Inflammatory macrophage treated with lipopolysaccharide for 4 hours (primary cell): Measurements from ENCODE around the gene ITPR2.
"Not testable (repeated sequence)": the region's sequence is repeated elsewhere in the genome, so short reads cannot be mapped to it uniquely, and the experiment has no call there.

Experiments
- DNase-seq: peaks from one replicate; pipeline ENCODE4 v3.0.0-alpha.2; 2020

The ITPR2 gene

DNA sequence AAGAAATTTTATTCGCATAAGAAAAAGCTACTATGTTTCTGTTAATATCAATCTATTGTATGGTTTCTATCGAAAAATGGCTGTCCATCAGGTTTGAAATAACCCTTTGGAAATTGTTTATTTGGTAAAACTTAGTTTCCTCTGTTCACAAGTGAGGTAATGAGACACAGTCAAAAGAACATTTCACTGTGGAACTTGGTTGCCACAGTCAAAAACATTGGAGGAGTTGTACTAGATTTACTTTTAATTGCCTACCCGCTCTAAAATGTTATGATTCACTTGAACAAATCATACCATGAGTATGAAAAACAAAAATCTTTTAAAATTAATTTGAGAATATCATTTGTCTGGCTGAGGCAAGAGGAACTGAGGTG is 46.5 kb downstream of the ITPR2 start:
- no peak for DNase-seq

DNA sequence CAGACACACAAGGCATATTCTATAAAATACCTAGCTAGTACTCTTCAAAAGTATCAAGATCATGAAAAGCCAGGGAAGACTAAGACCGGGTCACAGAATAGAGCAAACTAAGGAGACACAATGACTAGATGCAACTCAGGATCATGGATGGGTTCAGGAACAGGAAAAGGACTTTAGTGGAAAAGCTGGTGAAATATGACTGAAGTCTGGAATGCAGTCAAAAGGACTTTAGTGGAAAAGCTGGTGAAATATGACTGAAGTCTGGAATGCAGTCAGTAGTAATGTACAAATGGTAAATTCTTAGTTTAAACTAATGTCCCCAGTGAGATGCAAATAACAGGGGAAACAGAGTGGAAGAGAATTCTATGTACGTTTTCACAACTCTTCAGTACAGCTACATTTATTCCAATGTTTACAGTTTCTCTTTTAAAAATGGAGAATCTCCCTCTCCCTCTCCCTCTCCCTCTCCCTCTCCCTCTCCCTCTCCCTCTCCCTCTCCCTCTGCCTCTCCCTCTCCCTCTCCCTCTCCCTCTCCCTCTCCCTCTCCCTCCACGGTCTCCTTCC is 49.1 kb downstream of the ITPR2 start:
- DNase-seq = not testable (repeated sequence)

DNA sequence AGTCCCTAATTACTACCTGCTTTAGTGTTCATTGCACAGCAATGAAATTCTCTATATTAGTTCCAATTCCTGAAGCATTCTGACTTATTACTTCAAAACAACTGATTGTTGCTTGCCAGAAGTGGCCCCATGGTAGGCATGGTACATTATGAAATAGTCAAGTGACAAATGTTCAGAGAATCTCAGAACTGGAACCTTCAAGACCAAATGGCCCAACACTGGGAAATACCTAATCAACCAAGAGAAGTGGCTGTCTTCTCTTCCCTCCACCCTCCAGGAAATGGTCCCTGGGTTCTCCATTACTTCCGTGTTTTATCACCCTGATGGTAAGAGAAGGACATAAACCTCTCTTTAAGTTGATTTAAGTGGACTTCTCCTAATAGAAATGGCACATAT is 49.9 kb downstream of the ITPR2 start:
- peak; percentile 91 for DNase-seq

DNA sequence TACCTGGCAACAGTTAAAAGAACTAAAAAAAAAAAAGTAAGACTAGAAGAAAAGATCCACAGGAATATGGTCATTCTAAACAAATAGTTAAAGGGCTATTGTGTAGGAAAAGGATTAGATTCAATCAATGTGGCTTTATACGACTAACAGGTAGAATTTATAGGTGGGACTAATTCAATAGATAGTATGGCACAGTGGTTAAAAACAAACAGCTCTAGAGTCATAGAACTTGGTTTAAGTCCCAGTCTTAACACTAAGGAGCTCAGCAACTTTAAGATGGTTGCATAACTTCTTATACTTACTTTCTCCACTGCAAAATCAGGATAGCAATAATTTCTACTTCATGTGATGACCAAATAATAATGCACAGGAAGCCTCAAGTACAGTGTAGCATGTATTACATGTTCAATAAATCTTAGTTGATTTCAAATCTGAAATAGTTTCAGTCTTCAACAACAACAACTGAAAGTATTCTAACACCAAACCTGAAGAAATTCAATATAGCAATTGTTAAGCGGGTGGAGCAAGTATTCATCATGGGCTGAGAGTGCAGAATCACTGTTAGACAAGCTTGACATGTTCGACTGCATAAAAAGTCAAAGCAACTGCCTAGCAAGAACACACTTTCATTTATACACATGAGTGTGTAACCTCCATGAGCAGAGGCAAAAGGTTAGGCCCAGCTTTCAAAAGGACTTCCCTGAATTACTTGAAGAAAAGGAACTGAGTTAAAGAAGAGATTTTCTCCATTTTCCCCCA is 50.4 kb downstream of the ITPR2 start:
- DNase-seq = no peak

DNA sequence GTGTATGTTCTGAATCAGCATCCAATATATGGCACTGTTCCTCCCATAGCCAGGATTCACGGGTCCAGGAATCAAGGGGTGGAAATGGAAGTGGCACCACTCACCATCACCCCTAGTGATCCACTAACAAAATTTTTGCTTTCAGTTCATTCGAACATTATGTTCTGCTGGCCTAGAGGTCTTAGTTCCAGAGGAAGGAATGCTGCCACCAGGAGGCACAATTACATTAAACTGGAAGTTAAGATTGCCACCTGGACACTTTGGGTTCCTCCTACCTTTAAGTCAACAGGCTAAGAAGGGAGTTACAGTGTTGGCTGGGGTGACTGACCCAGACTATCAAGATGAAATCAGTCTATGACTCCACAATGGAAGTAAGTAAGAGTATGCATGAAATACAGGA is 52.3 kb downstream of the ITPR2 start:
- DNase-seq = not testable (repeated sequence)

DNA sequence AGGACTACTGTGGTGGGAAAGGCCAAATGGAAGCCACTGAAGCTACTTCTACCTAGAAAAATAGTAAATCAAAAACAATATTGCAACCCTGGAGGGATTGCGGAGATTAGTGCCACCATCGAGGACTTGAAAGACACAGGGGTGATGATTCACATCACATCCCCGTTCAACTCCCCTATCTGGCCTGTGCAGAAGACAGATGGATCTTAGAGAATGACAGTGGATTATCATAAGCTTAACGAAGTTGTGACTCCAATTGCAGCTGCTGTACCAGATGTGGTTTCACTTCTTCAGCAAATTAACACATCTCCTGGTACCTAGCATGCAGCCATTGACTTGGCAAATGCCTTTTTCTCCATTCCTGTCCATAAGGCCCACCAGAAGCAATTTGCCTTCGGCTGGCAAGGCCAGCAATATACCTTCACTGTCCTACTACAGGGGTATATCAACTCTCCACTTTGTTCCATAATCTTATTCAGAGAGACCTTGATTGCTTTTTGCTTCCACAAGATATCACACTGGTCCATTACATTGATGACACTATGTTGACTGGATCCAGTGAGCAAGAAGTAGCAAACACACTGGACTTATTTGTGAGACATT is 54.7 kb downstream of the ITPR2 start:
- not testable (repeated sequence) for DNase-seq

DNA sequence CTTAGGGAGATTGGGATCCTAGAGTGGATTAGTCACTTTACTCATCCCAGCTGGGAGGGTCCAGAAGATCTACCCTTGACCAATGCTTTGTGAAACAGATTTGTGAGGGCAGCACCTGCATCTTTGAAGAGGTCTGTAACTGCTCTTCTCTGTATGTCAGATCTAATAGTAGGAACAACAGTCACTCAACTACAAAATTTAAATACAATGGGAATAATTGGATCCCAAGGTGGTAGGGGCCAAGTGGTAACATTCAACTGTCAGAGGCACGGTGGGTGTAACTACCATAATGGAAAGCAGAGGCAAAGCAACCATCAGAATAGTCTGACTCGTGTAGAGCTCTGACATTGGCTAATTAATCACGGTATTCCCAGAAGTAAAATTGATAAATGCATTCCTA is 55.8 kb downstream of the ITPR2 start:
- no peak for DNase-seq

DNA sequence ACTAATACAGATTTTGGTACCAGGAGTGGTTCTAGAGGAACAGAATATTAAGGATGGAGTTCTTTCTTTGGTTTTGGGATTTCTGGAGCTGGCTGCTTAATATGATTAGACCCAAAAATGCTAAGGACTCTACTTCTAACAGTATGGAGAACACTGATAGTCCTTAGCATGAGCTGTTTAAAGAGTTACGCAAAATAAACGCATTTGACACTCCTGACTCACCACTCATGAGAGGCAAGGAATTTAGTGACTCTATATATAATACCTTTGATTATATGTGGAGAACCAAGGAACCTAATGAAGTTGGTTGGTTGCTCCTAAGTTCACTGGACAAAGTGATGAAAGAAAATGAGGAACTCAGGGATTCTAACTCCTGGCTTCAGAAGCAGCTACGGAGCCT is 57.0 kb downstream of the ITPR2 start:
- not testable (repeated sequence) for DNase-seq

DNA sequence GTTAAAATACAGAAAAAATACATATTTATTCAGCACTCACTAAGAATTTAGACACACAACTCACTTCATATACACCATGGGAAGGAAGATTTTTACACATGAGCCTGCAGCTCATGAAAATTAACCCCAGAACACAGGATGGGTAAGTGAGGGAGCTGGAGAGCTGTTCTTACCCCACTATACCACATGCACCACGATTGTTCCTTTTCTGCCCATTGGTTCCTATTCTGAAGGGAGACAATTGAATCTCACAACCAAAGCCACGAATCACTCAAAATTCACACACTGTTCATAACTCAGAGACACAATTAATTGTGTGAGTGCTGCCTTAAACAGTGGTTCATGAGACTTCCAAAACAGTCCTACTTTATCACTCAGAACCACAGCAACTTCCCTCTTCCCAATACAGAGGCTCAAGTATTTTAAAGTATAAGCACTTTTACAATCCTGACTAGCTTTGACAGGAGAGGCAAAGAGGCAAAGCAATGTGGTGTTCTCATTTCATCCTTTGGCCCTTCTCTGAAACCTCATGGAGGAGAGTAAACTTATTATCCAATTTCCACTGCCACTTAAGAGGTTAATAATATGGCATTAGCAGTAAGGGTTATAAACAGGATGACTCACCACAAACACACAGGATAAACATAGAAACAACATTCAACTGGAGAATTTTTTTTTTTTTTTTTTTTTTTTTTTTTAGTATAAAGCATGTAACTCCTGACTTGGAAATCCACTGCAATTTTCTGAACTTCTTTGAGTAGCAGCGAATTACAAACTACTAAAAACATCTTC is 59.5 kb downstream of the ITPR2 start:
- no peak for DNase-seq

DNA sequence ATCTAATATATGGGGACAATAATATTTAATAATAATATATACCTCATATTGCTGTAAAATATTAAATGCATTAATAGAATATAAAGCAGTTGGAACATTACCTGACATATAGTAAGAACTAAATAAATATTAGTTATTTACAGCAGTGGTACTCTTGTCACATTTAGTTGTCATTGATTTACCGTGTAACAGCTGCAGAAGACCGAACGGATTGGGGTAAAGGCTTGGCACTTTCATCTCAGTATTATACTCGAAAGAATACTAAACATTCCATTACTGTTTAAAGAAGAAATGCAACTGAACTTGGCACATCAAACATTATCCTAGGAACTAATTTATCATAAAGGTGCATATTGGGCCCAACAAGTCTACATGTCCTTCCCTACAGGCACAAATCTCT is 61.1 kb downstream of the ITPR2 start:
- DNase-seq = no peak

DNA sequence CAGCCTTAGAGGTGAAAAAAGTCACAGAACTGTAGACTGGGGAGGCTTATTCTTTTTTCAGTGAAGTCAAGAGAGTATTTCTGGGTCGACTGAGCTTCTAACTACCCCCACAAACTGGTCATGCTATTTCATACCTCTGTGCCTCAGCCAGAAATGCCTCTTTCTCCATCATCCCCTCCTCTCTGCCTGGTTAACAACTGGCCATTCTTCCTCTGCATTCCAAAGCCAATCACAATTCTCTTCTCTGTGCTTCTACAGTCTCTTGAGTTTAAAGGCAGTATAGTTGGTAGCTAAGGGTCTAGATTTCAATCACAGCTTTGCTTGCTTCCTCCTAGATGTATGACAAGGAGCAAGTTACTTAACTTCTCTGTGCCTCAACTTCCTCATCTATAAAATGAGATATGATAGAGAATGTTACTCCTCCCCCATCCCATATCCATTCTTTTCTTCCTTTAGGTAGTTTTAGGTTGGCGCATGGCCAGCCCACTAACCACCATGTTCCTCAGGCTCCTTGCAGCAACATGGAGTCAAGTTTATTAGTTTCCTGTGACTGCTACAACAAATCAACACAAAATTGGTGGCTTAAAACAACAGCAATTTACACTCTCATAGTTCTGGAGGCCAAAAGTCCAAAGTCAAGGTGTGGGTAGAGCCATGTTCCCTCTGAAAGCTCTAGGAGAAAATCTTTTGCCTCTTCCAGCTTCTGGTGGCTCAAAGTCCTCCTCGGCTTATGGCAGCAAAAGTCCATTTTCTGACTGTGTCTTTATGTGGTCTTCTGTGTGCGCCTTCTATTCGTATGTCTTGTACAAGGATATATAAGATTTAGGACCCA is 62.5 kb downstream of the ITPR2 start:
- DNase-seq = peak; percentile 48

DNA sequence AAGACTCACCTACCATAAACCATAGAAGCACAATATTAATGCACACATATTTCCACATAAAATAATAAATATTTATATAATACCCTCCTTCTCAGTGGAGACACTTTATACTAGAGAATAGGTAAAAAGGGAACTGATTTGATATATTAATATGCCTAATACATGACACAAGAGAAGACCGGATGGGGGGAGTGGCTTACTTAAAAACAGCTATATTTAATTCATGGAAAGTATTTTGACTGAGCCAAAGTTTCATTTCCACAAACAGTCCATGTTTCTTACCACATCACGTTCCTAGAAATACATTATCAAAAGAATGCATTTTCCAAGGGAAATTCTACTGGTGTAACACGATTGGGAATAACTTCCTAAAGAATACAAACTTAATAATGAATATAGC is 63.4 kb downstream of the ITPR2 start:
- peak; percentile 54 for DNase-seq

DNA sequence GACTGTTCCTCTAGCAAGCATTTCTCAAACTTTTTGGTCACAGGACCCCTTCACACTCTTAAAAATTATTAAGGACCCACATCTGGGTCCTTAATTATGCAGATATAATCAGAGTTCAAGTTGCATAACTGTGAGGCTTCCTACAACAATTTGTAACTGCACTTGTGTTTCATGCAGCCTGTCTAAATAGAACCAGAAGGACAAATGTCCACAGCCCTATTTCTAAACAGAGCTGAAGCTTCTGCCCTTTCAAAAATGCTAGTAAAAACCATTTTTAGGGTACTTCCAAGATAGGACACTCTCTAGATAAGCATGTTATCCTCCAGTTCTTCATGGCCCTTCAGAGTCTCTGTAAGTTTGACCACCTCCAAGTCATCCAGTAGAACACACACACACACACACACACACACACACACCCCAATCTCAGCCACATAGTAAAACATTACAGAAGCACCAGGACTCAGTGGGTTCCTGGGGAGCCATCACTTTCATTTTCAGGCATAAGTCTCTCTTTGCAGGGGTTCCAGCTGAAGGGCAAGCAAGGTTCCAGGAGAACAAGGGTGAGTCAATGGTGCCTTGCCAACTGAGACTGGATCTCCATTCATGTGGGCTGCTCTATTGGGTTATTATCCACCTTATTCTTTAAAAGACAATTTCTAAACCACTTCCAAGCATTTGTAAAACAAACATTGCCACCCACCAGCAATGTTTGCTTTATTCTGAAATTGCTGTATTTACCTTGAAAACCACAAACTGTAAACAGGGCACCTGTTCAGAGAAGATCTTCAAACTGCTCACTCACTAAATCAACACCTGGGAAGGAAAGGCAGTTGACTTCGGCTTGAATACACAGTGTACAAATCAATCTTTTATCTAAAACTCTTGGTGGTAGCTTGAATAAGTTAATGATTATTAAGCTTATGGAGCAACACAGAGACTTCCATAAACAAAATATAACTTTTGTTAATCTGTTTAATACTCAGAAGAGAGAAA is 64.1 kb downstream of the ITPR2 start:
- no peak for DNase-seq

DNA sequence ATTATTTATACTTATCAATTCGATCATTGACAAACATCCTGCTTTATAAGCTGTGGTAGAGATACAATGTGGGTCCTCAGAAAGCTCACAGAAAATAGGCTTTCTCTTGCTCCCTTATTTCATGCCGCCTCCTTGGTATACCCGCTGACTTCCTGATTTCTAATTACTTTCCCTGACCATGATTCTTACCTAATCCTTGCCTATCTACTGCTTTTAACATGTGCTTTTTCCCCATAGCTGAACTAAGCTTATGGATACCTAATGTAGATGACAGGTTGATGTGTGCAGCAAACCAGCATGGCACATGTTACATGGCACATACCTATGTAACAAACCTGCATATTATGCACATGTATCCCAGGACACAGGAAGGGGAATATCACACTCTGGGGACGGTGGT is 65.1 kb downstream of the ITPR2 start:
- peak; percentile 43 for DNase-seq

DNA sequence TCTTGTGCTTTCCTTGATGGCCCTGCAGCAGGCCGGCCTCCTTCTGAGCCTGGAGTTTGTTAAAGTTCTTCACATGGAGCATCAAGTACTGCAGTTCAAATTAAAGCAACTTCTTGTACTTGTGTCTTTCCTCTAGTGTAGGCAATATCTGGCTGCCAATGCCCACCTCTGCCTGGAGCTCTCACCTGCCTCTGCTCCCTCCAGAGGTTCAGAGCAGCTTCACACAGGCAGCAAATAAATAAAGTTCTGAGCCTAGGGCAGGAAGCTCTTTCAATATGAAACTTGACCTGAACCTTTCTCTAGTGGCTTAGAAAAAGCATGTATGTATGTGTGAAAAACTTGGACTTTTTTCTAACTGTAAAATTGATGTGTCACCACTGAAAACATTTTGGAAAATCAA is 65.9 kb downstream of the ITPR2 start:
- no peak for DNase-seq

DNA sequence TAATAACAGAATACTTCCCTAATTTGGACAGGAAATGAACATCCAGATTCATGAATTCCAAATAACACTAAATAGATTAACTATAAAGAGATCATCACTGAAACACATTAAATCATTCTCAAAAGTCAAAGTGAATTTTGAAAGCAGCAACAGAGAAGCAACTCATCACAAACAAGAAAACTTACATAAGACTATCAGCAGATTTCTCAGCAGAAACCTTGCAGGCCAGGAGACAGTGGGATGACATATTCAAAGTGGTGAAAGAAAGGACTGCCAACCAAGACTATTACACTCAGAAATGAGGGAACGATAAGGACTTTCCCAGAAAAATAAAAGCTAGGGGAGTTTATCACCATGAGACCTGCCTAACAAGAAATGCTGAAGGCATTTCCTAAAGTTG is 70.8 kb downstream of the ITPR2 start:
- DNase-seq = no peak

DNA sequence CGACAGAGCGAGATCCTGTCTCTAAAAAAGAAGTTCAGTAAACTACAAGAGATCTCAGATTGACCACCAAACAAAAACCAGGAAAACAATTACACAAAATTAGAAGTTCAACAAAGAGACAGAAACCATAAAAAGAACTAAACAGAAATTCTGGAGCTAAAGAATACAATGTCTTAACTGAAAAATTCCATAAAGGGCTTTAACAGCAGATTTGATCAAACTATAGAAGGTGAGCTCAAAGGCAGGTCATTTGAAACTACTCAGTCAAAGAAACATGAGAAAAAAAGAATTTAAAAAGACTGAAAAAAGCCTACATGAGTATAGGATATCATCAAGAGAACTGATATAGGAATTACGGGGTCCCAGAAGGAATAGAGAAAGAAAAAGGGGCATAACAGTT is 71.2 kb downstream of the ITPR2 start:
- no peak for DNase-seq

DNA sequence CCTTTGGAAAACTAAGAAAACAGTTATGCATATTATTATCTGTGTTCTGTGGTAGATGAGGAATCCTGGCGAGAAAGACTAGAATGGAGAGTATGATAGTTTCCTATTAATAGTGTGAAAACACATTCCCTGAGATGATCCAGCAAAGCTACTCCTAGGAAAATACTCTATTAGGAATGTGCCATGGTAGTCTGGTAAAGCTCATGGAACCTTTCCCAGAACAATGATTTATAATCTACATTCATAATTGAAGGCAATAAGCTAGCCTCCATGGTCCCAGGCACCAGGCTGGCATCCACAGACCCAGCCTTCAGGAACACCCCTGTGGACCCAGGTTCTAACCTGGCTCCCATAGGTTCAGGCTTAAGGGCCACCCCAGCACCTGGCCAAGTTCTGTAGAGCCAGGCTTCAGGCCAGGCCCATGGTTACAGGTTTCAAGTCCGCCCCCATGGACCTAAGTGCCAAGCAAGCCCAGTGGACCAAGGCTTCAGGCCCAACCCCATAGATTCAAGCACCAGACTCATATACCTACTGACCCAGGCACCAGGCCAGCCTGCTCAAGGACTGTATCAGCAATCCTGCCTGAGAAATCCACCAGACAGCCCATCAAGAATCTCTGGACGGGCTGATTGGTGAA is 72.2 kb downstream of the ITPR2 start:
- DNase-seq = no peak

DNA sequence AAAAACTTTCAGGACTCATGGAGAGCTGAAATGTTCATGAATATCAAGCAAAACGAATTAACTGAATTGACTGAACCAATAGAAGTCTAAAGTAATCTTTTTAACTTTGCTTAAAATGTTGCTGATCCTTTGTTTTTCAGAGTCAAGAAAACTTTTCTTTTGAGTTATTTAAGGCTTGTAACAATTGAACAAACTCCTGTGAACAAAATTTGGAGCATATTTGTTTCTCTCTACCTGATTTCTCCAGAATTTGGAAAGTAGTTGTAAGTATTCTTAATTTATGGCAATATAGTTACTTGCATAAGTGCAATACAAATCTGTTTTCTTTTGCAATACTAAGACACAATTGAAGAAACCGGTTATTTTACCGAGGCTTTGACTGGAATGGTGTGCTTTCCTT is 77.6 kb downstream of the ITPR2 start:
- not testable (repeated sequence) for DNase-seq

DNA sequence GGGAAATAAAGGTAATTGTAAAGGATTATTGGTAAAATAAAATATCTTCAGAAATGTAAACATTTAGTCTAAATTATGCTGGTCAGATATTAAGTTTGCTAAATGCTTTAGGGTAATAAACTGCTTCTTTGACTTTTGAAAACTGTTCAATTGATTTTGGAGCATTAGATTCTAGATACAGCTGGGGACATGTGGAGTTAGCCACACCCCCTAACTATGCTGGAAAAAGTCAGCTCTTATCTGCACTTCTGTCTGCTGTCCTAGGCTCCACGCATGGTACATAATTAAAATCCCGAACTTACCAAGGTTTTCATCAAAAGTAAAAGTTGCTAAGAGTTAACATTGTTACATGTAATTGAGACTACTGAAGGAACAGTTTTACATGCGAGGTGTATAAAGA is 78.8 kb downstream of the ITPR2 start:
- no peak for DNase-seq

DNA sequence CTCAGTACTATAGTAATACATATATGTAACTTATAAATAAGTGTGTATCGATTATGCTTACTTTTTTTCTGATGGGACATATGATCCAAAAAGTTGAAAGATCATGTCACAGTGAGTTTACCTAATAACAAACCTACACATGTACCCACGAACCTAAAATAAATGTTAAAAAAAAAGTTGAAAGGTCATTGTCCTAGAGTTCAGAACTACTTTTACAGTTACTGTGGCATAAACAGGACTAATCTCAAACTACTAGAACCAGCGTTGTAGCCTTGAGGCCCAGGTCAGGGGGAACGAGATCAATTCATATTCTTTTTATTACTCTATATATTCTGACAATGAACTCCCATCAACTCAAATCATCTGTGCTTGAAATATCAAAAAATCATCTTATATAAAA is 81.8 kb downstream of the ITPR2 start:
- DNase-seq = no peak
